ENCODE data around the gene DLGAP1. TPM values are rescaled to one million over a fixed set of nuclear protein-coding genes. Genes with fewer than 3 reads are reported as not detected.

The DLGAP1 gene
- total and polyA plus RNA-seq, 2 of the 8 experiments (the other 6 are each of a cell fraction or from before 2014, with no cell fraction given), result 11.8 to 16.9 TPM

DNA sequence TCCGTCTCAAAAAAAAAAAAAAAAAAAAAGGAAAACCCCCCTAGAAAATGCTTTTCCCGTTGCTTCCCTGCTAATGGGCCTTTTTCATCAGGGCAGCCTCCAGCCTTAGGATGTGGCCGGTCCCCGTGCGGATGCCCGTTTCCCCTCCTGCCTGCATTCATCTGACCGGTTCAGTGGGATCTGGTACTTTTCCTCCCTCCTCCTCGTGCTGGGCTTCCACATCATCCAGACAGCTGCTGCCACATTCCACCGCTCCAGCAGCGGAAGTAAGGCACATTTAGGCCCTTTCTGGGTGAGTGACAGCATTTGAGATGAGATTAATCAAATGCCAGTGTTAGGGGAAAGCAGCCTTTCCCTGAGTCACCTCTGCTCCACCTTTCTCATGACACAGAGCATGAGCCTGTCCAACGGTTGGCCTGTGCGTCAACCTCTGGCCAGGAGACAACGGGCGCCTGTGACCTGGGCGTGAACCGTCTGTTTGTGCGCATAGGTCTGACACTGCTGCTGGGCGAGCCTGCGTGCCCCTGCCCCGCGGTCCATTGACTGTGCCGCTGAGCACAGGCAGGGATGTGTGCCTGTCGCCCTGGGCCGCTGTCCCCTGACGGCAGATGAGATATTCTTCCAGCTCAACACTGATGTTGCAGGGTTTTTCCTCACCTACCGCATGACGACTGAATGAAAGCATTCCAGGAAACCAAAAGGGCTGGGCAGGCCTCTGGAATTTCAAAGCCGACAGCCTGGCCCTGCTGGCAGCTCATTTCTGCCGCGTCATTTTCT, 831.1 kb downstream of the DLGAP1 start (continued):
- TF ChIP-seq NANOG (IDR thresholded peaks at IDR 0.05; ENCODE audit: insufficient read depth, low read depth, low read length, poor library complexity, severe bottlenecking) (no peak), EGR1 (IDR thresholded peaks at IDR 0.05; ENCODE audit: borderline replicate concordance, low read depth, low read length) (no peak), YY1 (IDR thresholded peaks at IDR 0.05; ENCODE audit: low read depth, low read length) (0 out of 2 replicates have a peak, but pooled peaks have one; percentile 26), EP300 (IDR thresholded peaks at IDR 0.05; ENCODE audit: borderline replicate concordance in 1 of 2, low read depth in 2 of 2, low read length in 2 of 2) (no peak), SIN3A (conservative IDR thresholded peaks at IDR 0.05 in 1 of 2, IDR thresholded peaks at IDR 0.05 in 1 of 2; ENCODE audit: low read depth in 1 of 2, low read length in 2 of 2) (0 out of 4 replicates have a peak, but pooled peaks of 1 of the 2 experiments have one; percentile 57), SRF (IDR thresholded peaks at IDR 0.05; ENCODE audit: low read depth, low read length) (no peak), POLR2AphosphoS5 (IDR thresholded peaks at IDR 0.05; ENCODE audit: low read depth, low read length) (no peak), PHF8 (conservative IDR thresholded peaks at IDR 0.05; ENCODE audit: low read depth, low read length) (no peak), SAP30 (IDR thresholded peaks at IDR 0.05; ENCODE audit: insufficient read depth, insufficient replicate concordance, low read length) (peak; percentile 51)
- TF ChIP-seq, protein P1, sequence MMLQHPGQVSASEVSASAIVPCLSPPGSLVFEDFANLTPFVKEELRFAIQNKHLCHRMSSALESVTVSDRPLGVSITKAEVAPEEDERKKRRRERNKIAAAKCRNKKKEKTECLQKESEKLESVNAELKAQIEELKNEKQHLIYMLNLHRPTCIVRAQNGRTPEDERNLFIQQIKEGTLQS (IDR thresholded peaks at IDR 0.05; ENCODE audit: insufficient read depth, low read depth, low read length), result no peak
